ENCODE measurements around the gene STK17B. TPM values are rescaled to one million over a fixed set of nuclear protein-coding genes. Genes with fewer than 3 reads are reported as not detected.
"Not testable (repeated sequence)": the region's sequence is repeated elsewhere in the genome, so short reads cannot be mapped to it uniquely, and the experiment has no call there.

STK17B gene
- total RNA-seq, 3 donors from 2014 or later, result 30.3 to 55.7 (median 55.1) TPM

DNA sequence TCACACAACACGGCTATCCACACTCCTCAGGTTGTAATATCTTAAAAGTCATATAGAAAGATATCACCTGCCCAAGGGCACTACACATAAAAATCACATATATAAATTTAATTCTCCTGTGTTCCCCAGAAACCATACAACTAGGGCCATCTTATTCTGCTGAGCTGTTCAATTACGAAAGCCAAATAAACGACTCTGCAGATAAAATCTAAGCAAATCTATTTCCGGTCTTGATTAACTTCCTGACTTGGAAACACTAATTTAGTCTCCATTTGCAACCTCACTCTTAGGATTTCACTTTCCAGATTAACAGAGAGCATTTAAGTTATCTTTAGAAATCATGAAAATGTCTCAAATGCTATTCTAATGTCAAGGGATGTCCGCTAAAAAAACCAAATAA lies 23.9 kb upstream of the STK17B start:
- H3K9me3 ChIP-seq, result no peaks in the 10 kb centered on the region
- no peaks in the 10 kb centered on the region for H3K4me1 ChIP-seq (ENCODE audit: low read depth)
- ATAC-seq (no peak), DNase-seq (no peak)
- TF ChIP-seq, protein P1, sequence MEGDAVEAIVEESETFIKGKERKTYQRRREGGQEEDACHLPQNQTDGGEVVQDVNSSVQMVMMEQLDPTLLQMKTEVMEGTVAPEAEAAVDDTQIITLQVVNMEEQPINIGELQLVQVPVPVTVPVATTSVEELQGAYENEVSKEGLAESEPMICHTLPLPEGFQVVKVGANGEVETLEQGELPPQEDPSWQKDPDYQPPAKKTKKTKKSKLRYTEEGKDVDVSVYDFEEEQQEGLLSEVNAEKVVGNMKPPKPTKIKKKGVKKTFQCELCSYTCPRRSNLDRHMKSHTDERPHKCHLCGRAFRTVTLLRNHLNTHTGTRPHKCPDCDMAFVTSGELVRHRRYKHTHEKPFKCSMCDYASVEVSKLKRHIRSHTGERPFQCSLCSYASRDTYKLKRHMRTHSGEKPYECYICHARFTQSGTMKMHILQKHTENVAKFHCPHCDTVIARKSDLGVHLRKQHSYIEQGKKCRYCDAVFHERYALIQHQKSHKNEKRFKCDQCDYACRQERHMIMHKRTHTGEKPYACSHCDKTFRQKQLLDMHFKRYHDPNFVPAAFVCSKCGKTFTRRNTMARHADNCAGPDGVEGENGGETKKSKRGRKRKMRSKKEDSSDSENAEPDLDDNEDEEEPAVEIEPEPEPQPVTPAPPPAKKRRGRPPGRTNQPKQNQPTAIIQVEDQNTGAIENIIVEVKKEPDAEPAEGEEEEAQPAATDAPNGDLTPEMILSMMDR (IDR thresholded peaks at IDR 0.05), result no peak
- intact Hi-C loops (cut with DNase I, micrococcal nuclease), result no loop called here
- H3K4me3 ChIP-seq, result no peak overlapping the region
- H3K36me3 ChIP-seq (ENCODE audit: low read depth), result no peaks in the 10 kb centered on the region

DNA sequence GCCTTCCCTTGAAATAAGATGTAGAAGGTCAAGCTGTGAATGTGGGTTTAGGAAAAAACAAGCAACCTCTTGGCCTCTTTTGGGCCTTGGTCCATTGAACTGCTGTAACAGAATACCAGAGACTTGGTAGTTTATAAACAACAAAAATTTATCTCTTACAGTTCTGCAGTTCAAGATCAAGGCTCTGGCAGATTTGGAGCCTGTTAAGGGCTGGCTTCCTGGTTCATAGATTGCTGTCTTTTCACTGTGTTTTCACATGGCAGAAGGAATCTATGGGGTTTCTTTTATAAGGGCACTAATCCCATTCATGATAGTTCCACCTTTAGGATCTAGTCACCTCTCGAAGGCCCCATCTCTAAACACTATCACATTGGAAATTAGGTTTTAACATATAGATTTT lies 20.2 kb upstream of the STK17B start:
- Histone ChIP-seq H3K4me1 (ENCODE audit: low read depth) (no peaks in the 10 kb centered on the region), H3K4me3 (no peak overlapping the region), H3K36me3 (ENCODE audit: low read depth) (no peaks in the 10 kb centered on the region), H3K9me3 (no peaks in the 10 kb centered on the region)
- TF ChIP-seq, protein P1 (IDR thresholded peaks at IDR 0.05), result no peak
- ATAC-seq (no peak), DNase-seq (no peak)
- intact Hi-C loops (cut with DNase I, micrococcal nuclease), result no loop called here

DNA sequence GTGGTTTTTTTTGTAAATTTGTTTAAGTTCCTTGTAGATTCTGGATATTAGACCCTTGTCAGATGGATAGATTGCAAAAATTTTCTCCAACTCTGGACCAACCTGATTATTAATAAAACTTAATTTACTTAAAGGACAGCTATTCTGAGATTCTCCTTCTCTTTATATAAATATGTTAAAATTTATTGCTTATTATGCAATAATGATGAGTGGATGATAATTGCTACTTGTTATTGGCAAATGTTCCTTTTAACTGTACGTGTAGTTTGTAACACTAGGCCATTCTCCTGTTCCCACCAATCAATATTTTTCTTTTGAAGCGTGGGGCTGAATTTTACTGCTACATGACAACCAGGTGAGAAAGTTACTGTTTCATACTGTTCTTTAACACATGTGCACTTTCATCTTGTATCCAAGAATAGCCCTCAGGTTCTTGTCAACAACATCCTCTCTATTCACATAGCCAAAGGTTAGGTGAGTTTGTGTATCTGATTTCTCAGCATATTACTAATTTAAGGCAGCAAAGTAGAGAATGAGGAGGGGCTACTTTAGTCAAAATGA lies 16.6 kb upstream of the STK17B start:
- Histone ChIP-seq H3K9me3 (no peaks in the 10 kb centered on the region), H3K4me1 (ENCODE audit: low read depth) (no peaks in the 10 kb centered on the region), H3K4me3 (no peak overlapping the region), H3K36me3 (ENCODE audit: low read depth) (no peaks in the 10 kb centered on the region)
- ATAC-seq (no peak), DNase-seq (no peak)
- intact Hi-C loops (cut with DNase I, micrococcal nuclease), result no loop called here
- TF ChIP-seq, protein P1 (IDR thresholded peaks at IDR 0.05), result no peak

DNA sequence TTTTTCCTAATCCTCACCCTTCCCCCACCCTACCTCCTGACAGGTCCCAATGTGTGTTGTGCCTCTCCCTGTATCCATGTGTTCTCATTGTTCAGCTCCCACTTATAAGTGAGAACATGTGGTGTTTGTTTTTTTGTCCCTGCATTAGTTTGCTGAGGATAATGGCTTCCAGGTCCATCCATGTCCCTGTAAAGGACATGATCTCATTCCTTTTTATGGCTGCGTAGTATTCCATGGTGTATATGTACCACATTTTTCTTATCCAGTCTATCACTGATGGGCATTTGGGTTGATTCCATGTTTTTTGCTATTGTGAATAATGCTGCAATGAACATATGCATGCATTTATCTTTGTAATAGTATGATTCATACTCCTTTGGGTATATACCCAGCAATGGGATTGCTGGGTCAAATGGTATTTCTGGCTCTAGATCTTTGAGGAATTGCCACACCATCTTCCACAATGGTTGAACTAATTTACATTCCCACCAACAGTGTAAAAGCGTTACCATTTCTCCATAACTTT lies 15.9 kb upstream of the STK17B start:
- H3K4me3 ChIP-seq; intact Hi-C loops (cut with DNase I, micrococcal nuclease); H3K4me1 ChIP-seq (ENCODE audit: low read depth); ATAC-seq; H3K9me3 ChIP-seq; DNase-seq; H3K36me3 ChIP-seq (ENCODE audit: low read depth): not testable (repeated sequence)

DNA sequence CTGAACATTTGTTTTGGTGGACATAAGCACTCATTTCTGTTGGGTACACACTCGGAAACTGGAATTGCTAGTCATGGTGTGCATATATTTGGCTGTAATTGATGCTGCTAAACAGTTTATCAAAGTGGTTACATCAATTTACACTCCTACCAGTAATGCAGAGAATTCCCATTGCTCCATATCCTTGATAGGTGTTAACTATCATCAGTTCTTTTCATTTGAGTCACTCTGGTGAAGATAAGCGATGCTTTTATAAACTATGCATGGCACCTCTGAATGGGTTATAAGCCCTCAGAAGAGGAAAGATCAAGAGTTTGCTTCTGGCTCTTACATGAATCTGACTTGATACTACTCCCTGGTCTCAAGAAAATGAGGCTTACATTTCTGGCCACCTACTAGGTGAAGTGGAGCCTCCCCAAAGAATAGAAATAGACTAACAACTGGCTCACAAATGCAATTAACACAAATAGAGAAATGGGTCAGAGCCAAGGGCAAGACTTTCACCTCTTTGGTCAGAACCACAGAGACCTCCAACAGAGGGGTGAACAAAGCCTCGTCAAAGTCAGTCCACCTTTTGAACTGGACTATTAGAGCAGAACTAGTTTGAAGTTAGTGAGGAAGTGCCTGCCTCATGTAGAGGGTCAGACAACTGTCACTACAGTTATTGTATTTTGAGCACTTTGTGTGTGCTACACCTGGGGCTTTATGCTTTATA lies 15.0 kb upstream of the STK17B start:
- intact Hi-C loops (cut with DNase I, micrococcal nuclease), result no loop called here
- H3K36me3 ChIP-seq (ENCODE audit: low read depth), result no peaks in the 10 kb centered on the region
- H3K4me1 ChIP-seq (ENCODE audit: low read depth), result no peaks in the 10 kb centered on the region
- DNase-seq (no peak), ATAC-seq (no peak)
- TF ChIP-seq, protein P1 (IDR thresholded peaks at IDR 0.05), result no peak
- H3K4me3 ChIP-seq, result no peak overlapping the region
- no peaks in the 10 kb centered on the region for H3K9me3 ChIP-seq

DNA sequence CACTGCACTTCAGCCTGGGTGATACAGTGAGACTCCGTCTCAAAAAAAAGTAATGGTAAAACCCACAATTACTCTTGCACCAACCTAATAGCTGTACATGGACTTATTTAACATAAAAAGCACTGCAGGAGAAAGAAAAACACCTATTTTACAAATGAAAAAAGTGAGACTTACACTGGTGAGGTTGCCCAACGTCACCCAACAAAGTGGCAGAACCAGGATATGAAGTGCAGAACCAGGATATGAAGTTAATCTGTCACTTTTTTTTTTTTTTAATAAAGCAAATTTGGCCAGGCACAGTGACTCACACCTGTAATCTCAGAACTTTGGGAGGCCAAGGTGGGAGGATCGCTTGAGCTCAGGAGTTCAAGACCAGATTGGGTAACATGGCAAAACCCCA lies 13.5 kb upstream of the STK17B start:
- ATAC-seq (no peak), DNase-seq (no peak)
- intact Hi-C loops (cut with DNase I, micrococcal nuclease), result no loop called here
- no peak overlapping the region for H3K4me3 ChIP-seq
- no peaks in the 10 kb centered on the region for H3K4me1 ChIP-seq (ENCODE audit: low read depth)
- H3K9me3 ChIP-seq, result no peaks in the 10 kb centered on the region
- TF ChIP-seq, protein P1 (IDR thresholded peaks at IDR 0.05), result no peak
- no peaks in the 10 kb centered on the region for H3K36me3 ChIP-seq (ENCODE audit: low read depth)
